ENCODE measurements around the gene SLF2.

GRCh38 chr10:101012525-101013364, 100.0 kb downstream of the SLF2 start:
- TF ChIP-seq YY1 (IDR thresholded peaks at IDR 0.05; ENCODE audit: insufficient read depth, insufficient read length) (no peak), SUZ12 (IDR thresholded peaks at IDR 0.05; ENCODE audit: extremely low read depth, insufficient read depth, insufficient read length) (no peak)
